Stimulated activated naive CD4-positive, alpha-beta T cell treated with Interleukin-2 at 50 U/mL for 16 hours (primary cell): ENCODE results near the gene PRR36.
"Not testable (repeated sequence)": the region's sequence is repeated elsewhere in the genome, so short reads cannot be mapped to it uniquely, and the experiment has no call there.

Experiments
- DNase-seq: peaks from one replicate; lab custom pipeline; 2025; lab: John Stamatoyannopoulos, UW

The PRR36 gene

DNA sequence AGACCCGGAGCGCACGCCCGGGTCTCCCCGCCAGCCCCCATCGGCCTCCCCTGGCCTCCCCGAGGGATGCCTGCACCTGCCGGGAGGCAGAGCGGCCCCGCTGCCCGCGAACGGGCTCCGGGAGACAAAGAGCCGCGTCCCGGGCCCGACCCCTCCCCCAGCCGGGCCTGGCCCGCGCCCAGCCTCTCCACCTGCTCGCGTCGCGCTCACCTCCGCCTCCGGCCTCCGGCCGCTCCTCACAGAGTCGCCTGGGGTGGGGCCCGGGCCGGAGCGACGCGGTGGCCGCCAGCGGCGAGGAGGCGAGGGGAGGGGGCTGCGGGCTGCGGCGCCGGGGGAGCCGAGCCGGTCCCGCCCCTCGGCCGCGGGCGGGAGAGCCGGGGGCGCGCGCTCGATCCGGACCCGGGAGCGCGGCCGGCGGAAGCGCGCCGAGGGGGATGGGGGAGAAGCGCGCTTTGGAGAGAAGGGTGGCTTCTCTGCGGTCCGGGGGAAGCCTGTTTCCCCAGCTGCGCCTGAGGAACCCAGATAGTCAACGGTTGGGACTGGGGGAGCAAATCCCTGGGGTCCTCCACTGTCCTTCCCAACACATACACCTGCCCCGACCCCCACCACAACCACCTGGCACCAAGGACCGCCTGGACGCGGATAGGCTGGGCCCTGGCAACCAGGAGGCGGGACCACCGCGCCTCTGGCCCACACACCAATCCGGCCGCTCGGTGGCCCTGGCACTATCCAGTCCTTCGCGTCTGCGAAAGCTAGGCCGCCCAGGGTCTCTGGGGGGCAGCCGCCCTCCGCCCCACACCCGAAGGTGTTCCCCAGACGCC lies at the start of gene PRR36:
PRR36 (minus strand) TSS at position 315 of the 821 bp plus-strand sequence. CDS start 701 bp downstream, outside the sequence.
- no peak for DNase-seq

DNA sequence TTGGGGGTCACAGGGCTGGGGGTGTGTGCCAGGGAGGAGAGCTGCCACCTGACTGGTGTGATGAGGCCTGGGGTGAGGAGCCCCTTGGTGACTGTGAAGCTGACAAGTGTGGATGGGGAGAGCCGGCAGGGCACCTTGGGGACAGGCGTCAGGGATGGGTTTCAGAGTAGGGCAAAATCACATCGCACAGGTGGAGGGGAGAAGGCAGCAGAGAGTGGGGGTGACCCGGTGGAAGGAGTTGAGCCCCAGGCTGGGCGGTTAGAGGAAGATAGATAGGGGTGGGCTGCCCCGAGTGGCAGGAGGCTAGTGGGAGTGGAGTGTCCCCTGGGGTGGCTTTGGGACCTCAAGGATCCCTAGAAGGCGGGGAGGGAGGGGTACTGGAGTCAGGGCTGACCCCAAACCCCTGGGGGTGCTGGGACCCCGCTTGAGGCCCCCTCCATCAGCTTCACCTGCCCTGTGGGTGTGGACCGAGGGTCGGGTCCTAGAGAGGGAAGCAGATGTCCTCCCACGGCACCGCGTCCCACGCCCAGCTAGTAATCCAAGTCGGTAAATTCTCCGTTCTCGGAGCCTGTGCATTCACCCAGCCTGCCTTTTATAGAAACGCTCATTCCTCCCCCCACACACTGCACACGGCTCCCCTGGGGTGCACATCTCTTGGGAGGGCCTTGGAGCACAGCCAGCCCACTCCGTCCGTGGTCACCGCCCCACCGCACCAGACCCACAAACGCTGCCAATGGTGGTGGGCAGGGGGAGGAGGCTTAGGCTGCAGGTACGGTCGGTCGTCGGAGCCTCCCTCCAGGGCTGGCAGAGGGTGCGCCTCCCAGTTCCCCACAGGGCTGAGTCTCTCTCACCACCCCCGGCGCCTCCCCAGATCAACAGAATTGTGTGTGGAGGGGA lies 49.4 kb upstream of the PRR36 start:
- DNase-seq = no peak

DNA sequence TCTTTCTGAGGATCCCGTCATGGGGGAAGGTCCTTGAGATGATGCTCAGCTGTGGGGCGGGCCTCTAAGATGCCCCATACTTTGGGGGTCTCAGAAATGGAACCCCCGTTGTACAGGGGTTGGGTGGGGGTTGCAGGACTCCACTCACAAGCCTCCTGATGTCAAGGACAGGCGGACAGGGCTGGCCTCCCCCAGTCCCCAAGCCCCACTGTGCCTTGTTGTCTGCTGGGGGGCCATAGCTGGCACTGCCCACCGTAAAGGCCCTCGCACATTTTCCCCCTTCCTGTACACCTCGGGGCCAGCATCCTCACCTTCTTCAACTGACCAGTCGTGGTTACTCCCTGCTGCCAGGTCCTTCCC lies 48.6 kb upstream of the PRR36 start:
- no peak for DNase-seq

DNA sequence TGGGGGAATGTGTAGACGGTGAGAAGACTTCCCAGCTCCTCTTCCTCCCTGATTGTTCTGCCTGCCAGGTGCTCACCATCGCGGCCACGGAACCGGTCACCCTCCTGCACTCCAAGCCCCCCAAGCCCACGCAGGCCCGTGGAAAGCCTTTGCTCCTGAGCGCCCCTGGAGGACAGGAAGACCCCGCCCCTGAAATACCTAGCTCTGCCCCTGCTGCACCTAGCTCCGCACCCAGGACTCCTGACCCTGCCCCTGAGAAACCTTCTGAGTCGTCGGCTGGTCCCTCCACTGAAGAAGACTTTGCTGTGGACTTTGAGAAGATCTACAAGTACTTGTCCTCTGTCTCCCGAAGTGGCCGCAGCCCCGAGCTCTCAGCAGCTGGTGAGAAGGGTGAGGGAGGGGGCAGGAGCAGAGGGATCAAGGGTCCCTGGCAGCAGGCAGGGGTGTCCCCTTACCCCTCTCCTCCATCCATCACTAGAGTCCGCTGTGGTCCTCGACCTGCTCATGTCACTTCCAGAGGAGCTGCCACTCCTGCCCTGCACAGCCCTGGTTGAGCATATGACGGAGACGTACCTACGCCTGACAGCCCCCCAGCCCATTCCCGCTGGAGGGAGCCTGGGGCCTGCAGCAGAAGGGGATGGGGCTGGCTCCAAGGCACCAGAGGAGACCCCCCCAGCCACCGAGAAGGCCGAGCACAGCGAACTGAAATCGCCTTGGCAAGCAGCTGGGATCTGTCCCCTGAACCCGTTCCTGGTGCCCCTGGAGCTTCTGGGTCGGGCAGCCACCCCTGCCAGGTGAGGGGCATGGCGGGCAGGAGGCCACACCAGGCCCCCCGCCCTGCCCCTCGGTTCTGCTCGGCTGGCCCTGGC lies 48.0 kb upstream of the PRR36 start:
- DNase-seq = no peak

DNA sequence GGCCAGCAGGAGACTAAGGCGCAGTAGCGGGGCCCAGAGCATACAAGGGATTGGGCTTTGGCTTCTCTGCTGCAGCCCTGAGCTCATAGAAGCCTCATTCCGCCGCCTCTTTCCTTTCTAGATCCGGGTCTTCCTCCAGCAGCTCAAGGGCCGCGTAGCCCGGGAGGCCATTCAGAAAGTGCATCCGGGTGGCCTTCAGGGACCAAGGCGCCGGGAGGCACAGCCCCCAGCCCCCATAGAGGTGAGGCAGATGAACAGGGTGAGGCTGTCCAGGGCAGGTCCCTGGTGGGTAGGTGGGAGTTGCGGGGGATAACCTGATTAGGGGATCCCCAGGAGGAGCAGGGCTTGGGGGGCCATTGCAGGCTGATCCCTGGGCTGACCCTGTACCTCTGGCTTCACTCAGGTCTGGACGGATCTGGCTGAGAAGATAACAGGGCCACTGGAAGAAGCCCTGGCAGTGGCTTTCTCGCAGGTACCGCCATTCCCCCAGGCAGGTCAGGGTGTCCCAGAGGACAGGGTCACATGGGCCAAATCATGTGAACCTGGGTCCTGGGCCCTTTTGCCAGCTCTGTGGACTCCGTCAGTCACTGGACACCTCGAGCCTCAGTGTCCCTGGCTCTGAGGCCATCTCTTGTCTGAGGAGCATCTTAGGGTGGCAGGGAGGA lies 47.2 kb upstream of the PRR36 start:
- DNase-seq = no peak

DNA sequence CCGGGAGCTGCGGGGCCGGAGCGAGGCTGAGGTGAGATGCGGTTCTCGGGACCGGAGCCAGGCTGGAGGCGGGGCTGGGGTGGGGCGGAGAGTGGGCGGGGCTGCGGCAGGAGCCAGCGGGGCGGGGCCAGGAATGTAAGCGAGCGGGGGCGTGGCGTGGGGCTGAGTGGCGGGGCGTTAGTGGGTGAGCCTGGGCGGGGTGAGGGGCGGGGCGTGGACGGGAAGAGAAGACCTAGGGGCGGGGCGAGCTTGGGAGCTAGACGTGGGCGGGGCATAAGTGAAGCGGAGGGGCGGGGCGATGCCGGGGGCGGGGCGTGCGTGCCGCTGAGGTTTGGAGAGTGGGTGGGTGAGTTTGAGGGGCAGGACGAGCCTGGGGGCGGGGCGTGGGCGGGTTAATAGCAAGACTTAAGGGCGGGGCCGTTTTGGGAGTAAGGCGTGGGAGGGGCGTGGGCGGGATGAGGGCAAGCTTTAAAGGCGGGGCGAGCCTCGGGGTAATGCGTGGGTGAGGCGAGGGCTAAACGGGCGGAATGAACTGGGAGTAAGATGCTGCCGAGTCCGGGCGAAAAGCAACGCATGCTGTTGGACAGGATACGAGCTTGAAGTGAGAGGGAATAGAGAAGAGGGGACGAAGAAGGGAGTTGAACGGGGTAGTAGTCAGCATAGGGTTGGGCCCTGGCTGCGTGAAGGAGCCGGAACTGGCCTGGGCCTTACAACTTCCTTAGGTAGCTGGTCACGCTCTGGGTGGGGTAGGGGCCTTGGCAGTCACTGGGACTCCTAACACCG lies 46.5 kb upstream of the PRR36 start:
- peak; percentile 99 for DNase-seq

GRCh38 chr19:7919610-7920518 lies 45.7 kb upstream of the PRR36 start, which contains the start of gene SNAPC2:
TSS of gene SNAPC2 (plus strand) at chr19:7920338. CDS start at chr19:7920367, 29 bp downstream.
- peak; percentile 93 for DNase-seq

DNA sequence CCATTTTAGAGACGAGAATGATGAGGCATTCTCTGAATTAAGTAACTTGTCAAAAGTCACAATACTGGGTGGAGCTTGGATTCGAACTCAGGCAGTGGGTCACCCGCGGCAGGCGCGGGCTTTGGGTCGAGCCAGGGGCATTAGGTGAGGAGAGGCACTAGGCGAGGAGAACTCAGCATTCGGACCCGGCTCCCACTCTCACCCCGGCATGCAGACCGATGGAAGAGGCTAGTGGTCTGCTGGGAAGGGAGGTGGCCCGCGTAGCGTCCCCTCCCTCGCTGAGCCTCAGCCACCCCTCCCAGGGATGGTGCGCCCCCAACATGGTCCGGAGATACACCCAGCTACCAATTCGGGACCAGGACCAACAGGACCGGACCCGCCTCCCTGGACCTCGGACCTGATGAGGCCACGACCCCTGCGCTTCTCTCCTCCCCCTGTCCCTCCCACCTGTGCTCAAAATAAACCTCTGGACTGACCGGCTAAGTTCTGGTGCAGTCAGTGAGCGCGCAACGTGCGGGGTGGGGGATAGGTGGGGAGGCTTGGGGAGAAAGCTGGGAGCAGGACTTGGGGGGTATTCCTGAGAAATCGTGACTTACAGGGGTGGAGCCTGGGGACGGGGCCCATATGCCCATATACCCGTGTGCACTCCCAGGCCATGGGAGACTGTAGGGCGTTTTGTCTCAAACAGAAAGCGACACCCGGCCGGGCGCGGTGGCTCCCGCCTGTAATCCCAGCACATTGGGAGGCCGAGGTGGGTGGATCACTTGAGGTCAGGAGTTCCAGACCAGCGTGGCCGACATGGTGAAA lies 44.6 kb upstream of the PRR36 start:
- no peak for DNase-seq

DNA sequence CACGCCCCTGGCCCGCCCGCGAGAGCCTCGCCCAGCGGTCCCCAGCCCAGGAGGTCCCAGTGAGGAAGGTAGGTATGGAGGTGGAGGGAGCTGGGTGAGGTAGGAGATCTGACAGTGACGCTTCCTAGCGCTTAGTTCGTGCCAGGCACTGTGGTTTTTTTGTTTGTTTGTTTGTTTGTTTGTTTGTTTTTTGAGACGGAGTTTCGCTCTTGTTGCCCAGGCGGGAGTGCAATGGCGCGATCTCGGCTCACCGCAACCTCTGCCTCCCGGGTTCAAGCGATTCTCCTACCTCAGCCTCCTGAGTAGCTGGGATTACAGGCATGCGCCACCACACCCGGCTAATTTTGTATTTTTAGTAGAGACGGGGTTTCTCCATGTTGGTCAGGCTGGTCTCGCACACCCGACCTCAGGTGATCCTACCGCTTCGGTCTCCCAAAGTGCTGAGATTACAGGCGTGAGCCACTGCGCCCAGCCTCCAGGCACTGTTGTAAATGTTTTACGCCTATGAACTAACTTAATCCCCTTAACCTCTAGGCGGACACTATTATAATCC lies 43.9 kb upstream of the PRR36 start:
- not testable (repeated sequence) for DNase-seq

- DNase-seq = peak; percentile 52
Measured at GRCh38 chr19:7917267-7918061, 43.3 kb upstream of the PRR36 start.

DNA sequence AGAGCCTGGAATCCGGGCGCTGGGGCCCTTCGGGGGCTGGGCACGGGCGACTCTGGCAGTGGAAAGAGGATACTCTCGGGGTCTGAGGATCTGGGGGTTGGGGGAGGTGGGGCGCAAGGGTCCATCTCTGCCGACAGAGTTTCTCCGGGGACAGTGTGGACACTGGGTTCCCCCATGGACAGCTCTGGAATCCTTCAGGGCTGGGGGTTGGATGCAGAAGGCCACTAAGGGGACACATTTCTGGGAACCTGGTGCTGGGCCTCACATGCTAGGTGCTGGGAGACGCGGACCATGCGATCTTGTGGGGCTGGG lies 42.7 kb upstream of the PRR36 start:
- no peak for DNase-seq

GRCh38 chr19:7916103-7916954 lies 42.1 kb upstream of the PRR36 start:
- DNase-seq = peak; percentile 56

DNA sequence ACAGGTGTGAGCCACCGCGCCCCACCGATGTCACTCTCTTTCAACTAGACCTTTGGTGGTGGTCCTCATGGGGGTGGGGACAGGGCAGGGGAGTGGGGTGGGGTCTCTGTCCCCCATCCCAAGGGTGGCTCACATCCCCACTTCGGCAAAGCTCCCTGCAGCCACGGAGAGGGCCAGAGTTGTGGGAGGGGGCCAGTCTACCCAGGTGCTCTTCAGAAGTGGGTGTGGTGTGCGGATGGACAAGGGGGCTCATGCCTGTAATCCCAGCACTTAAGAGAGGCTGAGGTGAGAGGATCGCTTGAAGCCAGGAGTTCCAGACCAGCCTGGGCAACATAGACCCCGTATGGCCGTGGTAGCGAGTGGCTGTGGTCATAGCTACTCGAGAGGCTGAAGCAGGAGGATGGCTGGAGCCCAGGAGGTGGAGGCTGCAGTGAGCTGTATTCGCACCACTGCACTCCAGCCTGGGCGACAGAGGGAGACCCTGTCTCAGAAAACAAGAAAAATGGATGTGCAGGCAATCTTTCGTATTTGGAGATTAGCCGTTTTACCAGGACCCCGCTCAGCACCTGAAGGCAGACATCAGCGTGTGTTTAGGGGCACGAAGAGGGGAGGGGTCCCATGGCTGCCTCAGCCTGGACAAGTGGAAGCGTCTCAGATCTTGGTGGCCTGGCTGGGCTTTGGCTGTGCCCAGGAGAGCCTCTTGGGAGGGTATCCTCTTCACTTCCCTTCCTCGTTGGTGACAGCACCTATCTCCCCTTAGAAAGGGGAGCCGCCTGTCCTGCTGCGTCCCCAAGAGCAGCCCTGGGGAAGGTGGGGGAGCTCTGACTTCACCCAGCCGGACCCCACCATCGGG lies 41.3 kb upstream of the PRR36 start:
- DNase-seq = no peak

DNA sequence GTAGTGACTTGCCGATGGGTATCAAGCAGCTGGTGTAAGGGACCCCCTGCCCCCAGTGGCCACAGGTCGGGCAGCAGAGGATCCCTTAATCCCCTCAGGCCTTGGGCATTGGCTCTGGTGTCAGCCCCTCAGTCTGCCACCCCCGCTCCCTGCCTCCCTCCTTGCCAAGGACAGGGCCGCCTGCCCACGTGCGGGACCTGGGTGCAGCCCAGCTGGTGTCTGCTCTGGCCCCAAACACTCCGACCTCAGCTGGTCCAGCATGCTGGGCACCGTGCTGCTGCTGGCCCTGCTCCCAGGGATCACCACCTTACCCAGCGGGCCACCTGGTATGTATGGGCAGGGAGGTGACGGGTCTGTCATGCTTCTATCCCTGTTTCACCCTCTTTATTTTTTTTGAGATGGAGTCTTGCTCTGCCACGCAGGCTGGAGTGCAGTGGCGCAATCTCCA lies 40.4 kb upstream of the PRR36 start, which contains the start of gene TGFBR3L:
TGFBR3L (plus strand) TSS at position 233 of the 448 bp plus-strand sequence.
- DNase-seq = no peak

DNA sequence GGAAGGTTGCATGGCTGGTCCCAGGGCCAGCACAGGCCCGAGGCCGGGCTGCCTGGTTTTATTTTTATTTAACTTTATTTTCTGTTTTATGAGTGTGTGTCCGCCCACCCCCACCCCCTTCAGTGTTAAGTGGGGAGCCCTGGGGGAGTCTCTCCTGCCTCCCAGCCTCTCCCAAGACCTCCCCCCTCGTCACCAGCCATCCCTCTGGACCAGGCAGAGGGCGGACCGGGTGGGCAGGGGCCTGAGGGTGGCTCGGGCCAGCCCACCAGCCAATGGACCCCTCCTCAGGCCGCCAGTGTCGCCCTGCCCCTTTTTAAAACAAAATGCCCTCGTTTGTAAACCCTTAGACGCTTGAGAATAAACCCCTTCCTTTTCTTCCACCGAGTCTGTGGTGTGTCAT lies 39.9 kb upstream of the PRR36 start:
- DNase-seq = no peak

DNA sequence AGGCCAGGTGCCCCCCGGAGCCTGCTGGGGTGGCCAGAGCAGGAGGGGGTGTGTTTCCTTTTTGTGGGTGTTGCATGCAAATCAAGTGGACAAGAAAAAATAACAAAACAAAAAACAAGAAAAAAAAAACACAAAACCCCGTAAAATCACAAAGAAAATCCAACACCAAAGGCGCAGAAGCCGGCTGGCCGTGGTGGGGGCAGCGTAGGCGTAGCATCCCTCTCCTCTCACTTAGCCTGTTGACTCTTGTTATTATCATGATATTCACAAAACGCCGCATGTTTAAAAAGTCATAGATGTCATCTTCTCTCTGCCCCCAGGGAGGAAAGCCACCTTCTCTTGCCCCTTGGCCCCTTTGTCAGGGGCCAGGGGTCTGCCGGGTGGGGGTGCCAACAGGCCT lies 39.5 kb upstream of the PRR36 start:
- no peak for DNase-seq
